NCI-H2171 (cell line): Measurements from ENCODE around the gene FAT1.
"Not testable (repeated sequence)": the region's sequence is repeated elsewhere in the genome, so short reads cannot be mapped to it uniquely, and the experiment has no call there.

Experiments
- DNase-seq: peaks from one replicate; lab custom pipeline; 2025; lab: John Stamatoyannopoulos, UW

FAT1 gene

GRCh38 chr4:186698028-186698427 lies 25.6 kb downstream of the FAT1 start:
- no peak for DNase-seq

- no peak for DNase-seq
These were observed 28.3 kb downstream of the FAT1 start for GRCh38 chr4:186695392-186695791.

GRCh38 chr4:186693894-186694293 lies 29.8 kb downstream of the FAT1 start:
- DNase-seq: no peak

- DNase-seq: no peak
These were observed 30.4 kb downstream of the FAT1 start for GRCh38 chr4:186693159-186693815.

GRCh38 chr4:186691396-186691795 lies 32.3 kb downstream of the FAT1 start:
- DNase-seq: no peak

- no peak for DNase-seq
These were observed 34.2 kb downstream of the FAT1 start for GRCh38 chr4:186689476-186689875.

GRCh38 chr4:186688150-186688943 lies 35.3 kb downstream of the FAT1 start:
- DNase-seq: no peak

GRCh38 chr4:186687265-186687664 lies 36.4 kb downstream of the FAT1 start:
- DNase-seq: no peak

GRCh38 chr4:186685767-186686183 lies 37.9 kb downstream of the FAT1 start:
- DNase-seq: no peak

- no peak for DNase-seq
These were observed 38.8 kb downstream of the FAT1 start for GRCh38 chr4:186684889-186685309.

- no peak for DNase-seq
These were observed 39.4 kb downstream of the FAT1 start for GRCh38 chr4:186684220-186684619.

GRCh38 chr4:186680641-186681040 lies 43.0 kb downstream of the FAT1 start:
- DNase-seq: no peak

- no peak for DNase-seq
These were observed 47.0 kb downstream of the FAT1 start for GRCh38 chr4:186676531-186677161.

GRCh38 chr4:186669735-186670134 lies 53.9 kb downstream of the FAT1 start:
- no peak for DNase-seq

GRCh38 chr4:186669159-186669731 lies 54.4 kb downstream of the FAT1 start:
- no peak for DNase-seq

GRCh38 chr4:186666750-186667149 lies 56.9 kb downstream of the FAT1 start:
- DNase-seq: no peak

GRCh38 chr4:186666252-186666651 lies 57.4 kb downstream of the FAT1 start:
- DNase-seq: no peak

- DNase-seq: no peak
These were observed 63.3 kb downstream of the FAT1 start for GRCh38 chr4:186660403-186660802.

- DNase-seq: no peak
These were observed 63.7 kb downstream of the FAT1 start for GRCh38 chr4:186659935-186660334.

GRCh38 chr4:186659456-186659855 lies 64.2 kb downstream of the FAT1 start:
- DNase-seq: not testable (repeated sequence)

- DNase-seq: no peak
These were observed 65.0 kb downstream of the FAT1 start for GRCh38 chr4:186658657-186659056.

- DNase-seq: no peak
These were observed 65.9 kb downstream of the FAT1 start for GRCh38 chr4:186657764-186658163.

GRCh38 chr4:186653969-186654368 lies 69.7 kb downstream of the FAT1 start:
- no peak for DNase-seq
